Astrocyte (in vitro differentiated cells and primary cell): ENCODE results near the gene HRAS. TPM values are rescaled to one million over a fixed set of nuclear protein-coding genes. Genes with fewer than 3 reads are reported as not detected.

ENCODE experiments used
- DNase-seq: peaks from one replicate; pipeline ENCODE4 v3.0.0-alpha.2; 2010; ENCODE audit warnings: low read depth
- FAIRE-seq: peaks from 2 replicates; lab custom pipeline; 2011; peaks lifted over from hg19 to GRCh38; lab: Jason Lieb, UNC
- H2AFZ ChIP-seq: 2 replicates; pipeline ENCODE4 v1.6.0; 2012; ENCODE audit warnings: low read depth, low read length, inconsistent platforms
- H3K27ac ChIP-seq: 2 replicates; pipeline ENCODE4 v1.5.1; 2011; ENCODE audit warnings: low read depth, low read length, inconsistent platforms
- H3K27me3 ChIP-seq: 2 replicates; pipeline ENCODE4 v1.6.0; 2011; ENCODE audit warnings: low read length, inconsistent platforms; ENCODE audit not compliant: insufficient read depth
- H3K36me3 ChIP-seq: 2 replicates; pipeline ENCODE4 v1.5.1; 2011; ENCODE audit warnings: low read length, inconsistent platforms; ENCODE audit not compliant: insufficient read depth
- H3K4me1 ChIP-seq: 2 replicates; pipeline ENCODE4 v1.5.1; 2011; ENCODE audit warnings: low read length, inconsistent platforms; ENCODE audit not compliant: insufficient read depth
- H3K4me2 ChIP-seq: 2 replicates; pipeline ENCODE4 v1.6.0; 2012; ENCODE audit warnings: low read length, inconsistent platforms
- H3K4me3 ChIP-seq: 2 replicates; pipeline ENCODE4 v1.5.1; 2011; ENCODE audit warnings: low read depth, mild to moderate bottlenecking, low read length, inconsistent platforms; ENCODE audit not compliant: insufficient read depth
- H3K79me2 ChIP-seq: 2 replicates; pipeline ENCODE4 v1.6.0; 2012; ENCODE audit warnings: mild to moderate bottlenecking, low read length, inconsistent platforms; ENCODE audit not compliant: insufficient read depth
- H3K9ac ChIP-seq: 2 replicates; pipeline ENCODE4 v1.6.0; 2012; ENCODE audit warnings: mild to moderate bottlenecking, low read length, inconsistent platforms
- H3K9me3 ChIP-seq: 2 replicates; pipeline ENCODE4 v1.5.1; 2012; ENCODE audit warnings: low read depth, mild to moderate bottlenecking, low read length, inconsistent platforms; ENCODE audit not compliant: insufficient read depth
- H4K20me1 ChIP-seq: 2 replicates; pipeline ENCODE4 v1.6.0; 2012; ENCODE audit warnings: low read length, inconsistent platforms; ENCODE audit not compliant: insufficient read depth
- H3K27ac Mint-ChIP-seq: one replicate; pipeline ENCODE4 v1.8.0; 2021; ENCODE audit warnings: mild to moderate bottlenecking, mixed read lengths; ENCODE audit not compliant: unreplicated experiment
- H3K27me3 Mint-ChIP-seq: one replicate; pipeline ENCODE4 v1.8.0; 2021; ENCODE audit warnings: low read depth, mixed read lengths; ENCODE audit not compliant: unreplicated experiment
- H3K36me3 Mint-ChIP-seq: one replicate; pipeline ENCODE4 v1.8.0; 2021; ENCODE audit warnings: low read depth, mixed read lengths; ENCODE audit not compliant: unreplicated experiment
- H3K4me1 Mint-ChIP-seq: one replicate; pipeline ENCODE4 v1.8.0; 2021; ENCODE audit warnings: low read depth, mixed read lengths; ENCODE audit not compliant: unreplicated experiment
- H3K4me3 Mint-ChIP-seq: one replicate; pipeline ENCODE4 v1.8.0; 2021; ENCODE audit warnings: mild to moderate bottlenecking, moderate library complexity, mixed read lengths; ENCODE audit not compliant: unreplicated experiment
- H3K9me3 Mint-ChIP-seq: one replicate; pipeline ENCODE4 v1.8.0; 2021; ENCODE audit warnings: mild to moderate bottlenecking, mixed read lengths; ENCODE audit not compliant: unreplicated experiment
- CTCF ChIP-seq: IDR thresholded peaks from 2 replicates; pipeline ENCODE4 v1.5.1; 2011; ENCODE audit warnings: low read depth, mild to moderate bottlenecking, inconsistent platforms, low read length, moderate library complexity; ENCODE audit not compliant: insufficient read depth
- EZH2 ChIP-seq: IDR thresholded peaks from 2 replicates; pipeline ENCODE4 v1.6.1; 2012; ENCODE audit warnings: mild to moderate bottlenecking, low read length, inconsistent platforms; ENCODE audit not compliant: insufficient read depth
- total RNA-seq: library from RNA; stranded (reverse); gene quantifications from 2 replicates; pipeline ENCODE4 v1.2.1, GENCODE V29; 2021

The HRAS gene
- total RNA-seq, 1 donor from 2014 or later = 84.2 TPM

DNA sequence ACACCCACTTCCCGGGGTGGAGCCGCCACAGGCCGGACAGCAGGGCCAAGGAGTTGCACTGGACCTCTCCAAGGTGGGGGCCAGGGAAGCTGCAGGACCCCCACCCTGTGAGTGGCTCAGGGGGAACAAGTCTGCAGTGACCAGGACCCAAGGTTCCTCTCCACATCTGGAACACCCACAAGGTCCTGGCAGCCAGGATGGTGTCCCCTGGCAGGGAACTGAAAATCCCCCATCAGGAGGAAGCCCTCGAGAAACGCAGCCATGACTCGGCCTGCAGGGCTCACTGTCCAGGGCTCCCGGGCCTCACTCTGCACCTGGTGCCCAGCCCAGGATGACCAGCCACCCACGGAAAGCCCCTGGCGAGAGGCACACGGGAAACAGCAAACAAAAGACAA, 39.8 kb downstream of the HRAS start:
- peak overlapping the region; percentile 5 for H3K27ac ChIP-seq
- no peak for DNase-seq

DNA sequence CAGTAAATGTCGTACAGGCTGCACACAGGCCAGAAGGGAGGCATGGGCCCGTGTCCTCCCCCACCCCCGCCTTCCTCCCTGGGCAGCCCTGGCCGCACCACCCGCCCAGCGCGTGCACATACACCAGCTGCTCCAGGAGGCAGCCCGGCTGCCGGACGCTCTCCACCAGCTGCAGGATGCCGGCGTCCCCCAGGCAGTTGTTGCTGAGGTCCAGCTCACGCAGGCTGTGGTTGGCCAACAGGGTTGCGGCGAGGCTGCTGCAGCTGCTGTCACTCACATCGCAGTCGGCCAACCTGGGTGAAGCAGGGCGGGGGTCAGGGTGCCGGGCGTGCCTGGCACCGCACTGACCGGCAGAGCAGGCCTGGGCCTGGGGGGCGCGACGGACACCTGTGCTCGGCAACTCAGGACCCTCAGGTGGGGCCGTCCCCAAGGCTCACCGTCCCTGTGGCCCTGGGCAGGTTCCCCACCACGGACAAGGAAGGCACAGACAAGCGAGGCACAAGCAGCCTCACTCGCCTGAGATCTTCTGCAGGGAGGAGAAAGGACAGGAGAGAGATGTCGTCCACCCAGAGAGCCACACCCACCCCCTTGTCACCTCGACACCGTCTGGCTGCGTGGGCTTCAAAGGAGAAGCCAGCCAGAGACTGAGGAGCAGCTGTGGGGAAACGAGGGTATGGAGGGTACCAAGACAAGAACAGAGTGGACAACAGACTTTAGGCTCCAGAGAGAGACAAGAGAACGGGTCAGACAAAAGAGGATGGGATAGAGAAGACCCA, 40.4 kb downstream of the HRAS start:
- no peak overlapping the region for H3K27ac Mint-ChIP-seq

More for the DNA sequence above, 39.8 kb downstream of the HRAS start:
- H3K36me3 Mint-ChIP-seq = peaks cover 27% of the 10 kb centered on the region
- Histone ChIP-seq H3K4me1 (no peaks in the 10 kb centered on the region), H3K27me3 (no peaks in the 10 kb centered on the region), H4K20me1 (peaks cover 34% of the 10 kb centered on the region), H3K79me2 (no peaks in the 10 kb centered on the region), H3K36me3 (peaks cover 21% of the 10 kb centered on the region), H3K9me3 (peaks cover 8% of the 10 kb centered on the region), H3K9ac (no peak overlapping the region), H3K4me2 (no peak overlapping the region), H2AFZ (no peak overlapping the region), H3K4me3 (no peak overlapping the region)
- peaks cover 3% of the 10 kb centered on the region for H3K9me3 Mint-ChIP-seq
- FAIRE-seq = no peak
- H3K27ac Mint-ChIP-seq = peak overlapping the region; percentile 81
- H3K4me1 Mint-ChIP-seq = peaks cover 3% of the 10 kb centered on the region
- no peak for TF ChIP-seq EZH2
- TF ChIP-seq CTCF = no peak
- H3K4me3 Mint-ChIP-seq = no peak overlapping the region
- H3K27me3 Mint-ChIP-seq = no peaks in the 10 kb centered on the region

More for the DNA sequence above, 40.4 kb downstream of the HRAS start:
- Histone ChIP-seq H3K27me3 (no peaks in the 10 kb centered on the region), H3K79me2 (no peaks in the 10 kb centered on the region), H3K27ac (peak overlapping the region; percentile 5), H2AFZ (no peak overlapping the region), H3K9ac (no peak overlapping the region), H3K4me3 (no peak overlapping the region), H4K20me1 (peaks cover 31% of the 10 kb centered on the region), H3K4me2 (no peak overlapping the region), H3K4me1 (no peaks in the 10 kb centered on the region), H3K36me3 (peaks cover 20% of the 10 kb centered on the region), H3K9me3 (peaks cover 8% of the 10 kb centered on the region)
- DNase-seq = no peak
- Mint-ChIP-seq H3K4me1 (peaks cover 3% of the 10 kb centered on the region), H3K36me3 (peaks cover 27% of the 10 kb centered on the region), H3K4me3 (no peak overlapping the region), H3K27me3 (no peaks in the 10 kb centered on the region), H3K9me3 (peaks cover 3% of the 10 kb centered on the region)
- TF ChIP-seq CTCF (no peak), EZH2 (no peak)
- no peak for FAIRE-seq
